CD4-positive, alpha-beta T cell treated with Interleukin-21 for 1 hour (primary cell): Measurements from ENCODE around the gene SOD2.
A peak's percentile ranks its signal among the peaks of the same experiment; 100 is the strongest.
"Not testable (repeated sequence)": the region's sequence is repeated elsewhere in the genome, so short reads cannot be mapped to it uniquely, and the experiment has no call there.

Source experiments
- DNase-seq: peaks from one replicate; pipeline ENCODE4 v3.0.0-alpha.2; 2020

Gene SOD2

DNA sequence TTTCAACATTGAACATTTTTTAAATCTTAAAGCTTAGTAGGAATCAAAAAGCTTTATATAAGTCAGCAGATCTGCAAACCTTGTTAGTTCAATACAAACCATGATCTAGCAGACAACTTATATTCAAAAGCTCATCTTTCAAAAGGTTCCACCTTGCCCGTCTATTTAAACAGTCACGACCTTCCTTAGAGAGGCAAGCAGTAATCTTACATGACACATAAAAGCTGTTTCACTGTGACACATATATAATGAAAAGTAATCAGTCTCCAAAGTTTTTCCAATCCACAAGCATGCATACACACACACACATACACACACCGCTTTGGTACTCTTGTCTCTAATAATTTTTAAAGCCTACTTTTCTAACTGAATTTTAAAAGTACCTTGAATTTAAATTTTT, 12.9 kb downstream of the SOD2 start:
- no peak for DNase-seq

DNA sequence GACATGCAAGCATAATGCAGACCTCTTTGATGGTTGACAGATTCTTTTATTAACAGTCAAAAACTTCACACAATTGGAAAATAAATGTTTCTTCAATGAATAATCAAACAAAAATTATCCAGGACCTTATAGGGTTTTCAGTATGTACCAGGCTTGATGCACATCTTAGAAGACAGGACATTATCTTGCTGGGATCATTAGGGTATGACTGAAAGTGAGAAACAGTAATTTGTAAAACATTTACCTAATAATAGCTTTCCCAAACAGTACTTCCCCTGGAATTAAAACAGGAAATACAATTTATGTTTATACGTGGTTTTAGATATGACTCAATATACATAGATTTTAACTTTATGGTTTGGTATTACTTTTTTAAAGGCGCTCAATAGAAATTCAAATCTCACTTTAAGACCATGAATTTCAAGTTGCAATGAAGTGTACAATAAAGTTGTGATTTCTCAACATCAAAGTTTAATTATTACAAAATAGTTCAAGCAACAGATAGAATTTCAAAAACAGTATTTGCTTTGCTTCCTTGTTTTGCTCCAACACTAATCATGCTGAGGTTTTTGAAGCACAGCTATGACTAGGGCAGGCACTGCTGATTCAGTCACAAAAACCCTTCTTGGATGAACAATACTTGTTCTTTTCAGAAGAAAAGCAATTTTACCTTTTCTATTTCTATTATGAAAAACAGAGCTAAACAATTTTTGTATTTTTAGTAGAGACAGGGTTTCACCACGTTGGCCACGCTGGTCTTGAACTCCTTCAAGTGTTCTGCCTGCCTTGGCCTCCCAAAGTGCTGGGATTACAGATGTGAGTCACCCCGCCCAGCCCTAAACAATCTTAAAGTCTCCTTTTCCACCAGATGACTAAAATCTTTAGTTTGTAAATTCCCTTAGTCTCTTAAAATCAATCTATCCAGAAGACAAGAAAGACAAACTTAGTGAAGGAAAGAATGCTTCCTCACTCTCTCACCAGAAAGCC, 13.7 kb downstream of the SOD2 start:
- DNase-seq = no peak

DNA sequence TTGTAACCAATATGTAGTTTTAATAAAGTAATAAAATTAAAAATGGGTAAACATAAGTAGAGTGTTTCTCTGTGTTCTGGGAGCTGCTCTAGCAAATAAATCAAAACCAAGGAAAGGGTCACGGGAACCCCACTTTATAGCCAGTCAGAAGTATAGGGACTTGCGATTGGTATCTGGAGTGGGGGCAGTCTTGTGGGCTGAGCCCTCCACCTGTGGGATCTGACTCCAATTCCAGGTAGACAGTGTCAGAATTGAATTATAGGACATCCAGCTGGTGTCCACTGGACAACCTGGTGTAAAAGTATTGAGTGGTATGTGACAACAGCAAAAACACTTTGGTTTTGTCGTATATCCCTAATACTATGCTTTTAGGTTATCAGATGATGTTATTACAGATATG, 14.5 kb downstream of the SOD2 start:
- no peak for DNase-seq

DNA sequence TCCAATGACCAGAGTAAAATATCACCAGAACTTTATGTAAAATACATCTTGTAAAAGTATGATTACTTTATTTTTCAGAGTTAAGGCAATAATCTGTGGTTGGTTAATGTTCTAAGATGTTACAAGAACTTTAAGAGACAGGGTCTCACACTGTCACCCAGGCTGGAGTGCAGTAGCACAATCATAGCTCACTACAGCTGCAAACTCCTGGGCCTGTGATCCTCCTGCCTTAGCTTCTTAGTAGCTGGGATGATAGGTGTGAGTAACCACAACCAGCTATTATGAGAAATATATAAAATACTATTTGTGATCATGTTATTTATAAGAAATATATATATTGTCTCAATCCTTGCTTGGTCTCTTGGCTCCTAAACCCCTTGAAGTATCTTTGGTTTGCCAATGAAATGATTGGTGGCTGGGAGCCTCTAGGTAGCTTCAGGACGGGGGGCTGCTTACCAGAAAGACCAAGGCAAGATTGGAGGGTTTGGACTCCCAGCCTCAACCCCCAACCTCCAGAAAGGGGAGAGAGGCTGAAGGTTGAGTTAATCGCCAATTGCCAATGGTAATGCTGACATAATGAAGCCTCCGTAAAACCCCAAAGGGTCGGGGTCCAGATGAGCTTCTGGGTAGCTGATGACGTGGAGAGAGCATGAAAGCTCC, 15.4 kb downstream of the SOD2 start:
- DNase-seq = no peak

DNA sequence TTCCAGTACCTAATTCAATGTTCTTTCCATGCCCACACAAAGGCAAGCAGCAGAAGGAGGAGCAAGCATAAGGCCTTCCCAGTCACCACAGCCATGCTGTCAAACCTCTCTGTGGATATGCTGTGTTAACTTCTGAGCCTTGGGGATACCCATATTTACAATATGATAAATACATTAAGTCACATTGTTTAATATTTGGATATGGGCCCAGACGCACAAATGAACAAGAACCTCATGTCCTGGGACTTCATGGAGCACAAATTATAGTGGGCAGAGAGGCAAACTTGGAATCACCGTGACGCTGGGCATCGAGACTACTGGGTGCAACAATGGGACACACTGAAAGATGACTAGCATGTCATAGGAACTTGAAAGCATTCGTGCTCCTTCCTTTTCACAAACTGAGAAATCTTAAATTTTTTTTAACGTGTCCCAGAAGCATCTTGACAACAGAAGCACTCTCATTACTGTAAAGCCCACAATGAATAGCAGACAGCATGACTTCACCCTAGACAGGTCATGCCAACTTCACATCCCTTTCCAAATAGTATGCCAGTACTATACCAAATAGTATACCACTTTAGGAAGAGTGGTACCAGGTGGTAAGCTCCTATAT, 16.0 kb downstream of the SOD2 start:
- no peak for DNase-seq

DNA sequence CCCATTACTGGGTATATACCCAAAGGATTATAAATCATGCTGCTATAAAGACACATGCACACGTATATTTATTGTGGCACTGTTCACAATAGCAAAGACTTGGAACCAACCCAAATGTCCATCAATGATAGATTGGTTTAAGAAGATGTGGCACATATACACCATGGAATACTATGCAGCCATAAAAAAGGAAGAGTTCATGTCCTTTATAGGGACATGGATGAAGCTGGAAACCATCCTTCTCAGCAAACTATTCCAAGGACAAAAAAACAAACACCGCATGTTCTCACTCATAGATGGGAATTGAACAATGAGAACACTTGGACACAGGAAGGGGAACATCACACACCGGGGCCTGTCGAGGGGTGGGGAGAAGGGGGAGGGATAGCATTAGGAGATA, 16.8 kb downstream of the SOD2 start:
- not testable (repeated sequence) for DNase-seq

DNA sequence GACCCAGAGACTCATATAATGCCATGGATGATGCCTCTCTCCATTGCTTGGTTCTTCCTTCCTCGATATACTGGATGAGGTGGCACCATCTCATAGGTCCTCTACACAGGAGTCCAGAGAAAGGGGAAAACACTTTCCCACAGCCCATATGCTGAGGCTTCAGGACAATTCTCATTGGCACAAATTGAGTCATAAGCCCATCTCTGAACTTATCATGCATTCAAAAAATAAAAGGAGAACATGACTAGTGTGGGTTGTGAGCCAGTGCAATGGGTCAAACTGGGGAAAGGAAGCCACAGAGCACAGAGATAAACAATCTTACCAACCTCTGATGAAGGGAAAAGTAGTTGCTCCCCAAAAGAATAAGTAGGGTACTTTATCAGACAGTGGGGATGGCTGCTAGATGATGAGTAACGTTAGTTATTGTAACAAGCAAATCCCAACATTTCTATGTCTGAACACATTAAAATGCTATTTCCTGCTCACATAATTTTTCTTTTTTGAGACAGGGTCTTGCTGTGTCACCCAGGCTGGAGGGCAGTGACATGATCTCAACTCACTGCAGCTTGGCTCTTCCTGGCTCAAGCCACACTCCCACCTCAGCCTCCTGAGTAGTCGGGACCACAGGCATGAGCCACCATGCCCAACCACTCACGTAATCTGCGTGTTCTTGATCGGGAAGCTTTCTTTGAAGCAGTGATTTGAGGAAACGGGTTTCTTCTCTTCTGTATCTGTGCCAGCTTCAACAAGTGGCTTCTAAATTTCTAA, 27.0 kb downstream of the SOD2 start:
- no peak for DNase-seq

DNA sequence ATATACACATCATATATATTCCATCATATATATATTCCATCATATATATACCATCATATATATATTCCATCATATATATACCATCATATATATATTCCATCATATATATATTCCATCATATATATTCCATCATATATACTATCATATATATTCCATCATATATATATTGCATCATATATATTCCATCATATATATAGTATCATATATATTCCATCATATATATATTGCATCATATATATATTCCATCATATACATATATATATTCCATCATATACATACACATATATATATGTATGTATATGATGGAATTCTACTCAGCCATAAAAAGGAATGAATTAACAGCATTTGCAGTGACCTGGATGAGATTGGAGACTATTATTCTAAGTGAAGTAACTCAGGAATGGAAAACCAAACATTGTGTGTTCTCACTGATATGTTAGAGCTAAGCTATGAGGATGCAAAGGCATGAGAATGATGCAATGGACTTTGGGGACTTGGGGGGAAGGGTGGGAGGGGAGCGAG, 29.6 kb downstream of the SOD2 start:
- not testable (repeated sequence) for DNase-seq

DNA sequence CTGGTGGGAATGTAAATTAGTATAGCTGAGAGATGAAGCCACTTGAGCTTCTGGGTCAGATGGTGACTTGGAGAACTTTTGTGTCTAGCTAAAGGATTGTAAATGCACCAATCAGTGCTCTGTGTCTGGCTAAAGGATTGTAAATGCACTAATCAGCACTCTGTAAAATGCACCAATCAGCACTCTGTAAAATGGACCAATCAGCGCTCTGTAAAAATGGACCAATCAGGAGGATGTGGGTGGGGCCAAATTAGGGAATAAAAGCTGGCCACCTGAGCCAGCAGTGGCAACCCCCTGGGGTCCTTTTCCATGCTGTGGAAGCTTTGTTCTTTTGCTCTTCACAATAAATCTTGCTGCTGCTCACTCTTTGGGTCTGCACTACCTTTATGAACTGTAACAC, 31.1 kb downstream of the SOD2 start:
- DNase-seq = not testable (repeated sequence)

DNA sequence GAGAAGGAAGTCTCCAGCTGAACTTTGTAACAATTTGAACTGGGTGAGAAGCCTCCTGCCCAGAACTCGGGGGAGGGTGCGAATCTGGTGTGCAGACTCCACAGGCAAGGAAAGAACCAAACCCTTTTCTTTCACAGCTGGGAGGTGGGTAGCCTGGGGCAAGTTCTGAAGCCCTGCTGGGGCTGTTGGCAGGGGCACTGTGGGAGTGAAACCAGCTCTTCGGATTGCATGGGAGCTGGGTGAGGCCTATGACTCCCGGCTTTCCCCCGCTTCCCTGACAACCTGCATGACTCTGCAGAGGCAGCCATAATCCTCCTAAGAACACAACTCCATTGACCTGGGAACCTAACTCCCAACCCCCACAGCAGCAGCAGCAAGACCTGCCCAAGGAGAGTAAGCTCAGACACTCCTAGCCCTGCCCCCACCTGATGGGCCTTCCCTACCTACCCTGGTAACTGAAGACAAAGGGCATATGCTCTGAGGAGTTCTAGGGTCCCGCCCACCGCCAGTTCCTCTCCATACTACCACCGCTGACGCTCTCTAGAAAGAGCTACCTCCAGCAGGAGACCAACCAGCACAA, 37.5 kb downstream of the SOD2 start:
- DNase-seq = no peak

DNA sequence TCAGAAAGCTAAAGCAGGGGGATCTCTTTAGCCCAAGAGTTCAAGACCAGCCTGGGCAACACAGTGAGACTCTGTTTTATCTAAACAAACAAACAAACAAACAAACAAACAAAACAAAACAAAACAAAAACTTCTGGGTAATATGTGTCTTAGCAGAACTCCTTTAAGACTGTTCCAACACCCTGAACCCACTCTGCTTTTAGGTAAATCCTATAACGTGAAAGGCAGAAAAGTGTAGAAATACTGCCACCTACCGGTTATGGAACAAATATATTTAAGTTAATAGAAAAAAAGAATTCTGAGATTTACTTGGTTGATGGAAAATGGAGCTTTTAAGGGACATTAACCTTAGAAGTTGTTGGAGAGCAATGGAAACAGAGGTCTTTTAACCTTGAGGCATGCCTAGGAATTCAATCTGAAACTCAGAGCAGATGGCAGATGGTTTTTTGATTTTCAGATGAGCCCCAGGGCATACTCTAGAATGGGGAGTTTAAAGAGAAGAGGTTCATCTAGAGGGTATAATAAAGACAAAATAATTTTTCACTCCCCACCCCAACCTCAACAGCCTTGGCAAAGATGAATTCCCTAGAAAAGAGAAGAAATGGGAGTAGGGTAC, 38.5 kb downstream of the SOD2 start:
- DNase-seq = peak; percentile 63

DNA sequence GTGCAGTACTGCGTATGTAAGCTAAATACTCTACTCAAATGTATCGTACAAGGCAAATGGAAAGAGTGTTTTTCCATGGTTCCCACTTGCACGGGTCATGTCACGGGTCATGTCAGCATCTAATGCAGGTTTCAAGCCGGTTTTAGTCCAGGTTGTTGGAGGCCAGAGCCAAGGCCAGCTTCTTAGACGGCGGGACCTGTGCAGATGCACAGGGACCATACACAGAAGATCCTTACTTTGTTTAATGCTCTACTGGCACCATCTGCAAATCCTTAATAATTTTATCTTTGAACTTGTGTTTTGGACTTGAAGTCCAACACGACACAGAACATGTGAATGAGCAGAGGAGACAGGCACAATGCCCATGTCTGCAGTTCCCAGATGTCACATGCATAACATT, 42.7 kb downstream of the SOD2 start:
- DNase-seq = no peak

DNA sequence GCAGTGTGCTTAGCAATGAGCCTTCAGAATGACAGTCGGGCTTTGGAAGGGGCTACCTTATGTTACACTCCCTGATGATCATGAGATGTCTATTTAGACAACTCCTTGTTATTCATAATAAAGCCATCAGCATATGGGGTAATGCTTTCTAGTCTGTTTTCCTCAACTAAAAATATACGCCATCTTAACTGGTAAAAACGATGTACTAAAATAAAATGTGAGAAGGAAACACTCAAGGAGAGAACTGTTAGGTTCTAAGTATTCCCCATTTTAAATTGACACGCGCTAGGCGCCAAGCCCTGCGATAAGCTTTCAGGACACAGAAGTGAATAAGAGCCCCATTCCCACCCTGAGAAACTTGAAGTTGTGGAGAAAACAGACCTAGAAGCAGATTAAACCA, 43.6 kb downstream of the SOD2 start:
- DNase-seq = no peak

DNA sequence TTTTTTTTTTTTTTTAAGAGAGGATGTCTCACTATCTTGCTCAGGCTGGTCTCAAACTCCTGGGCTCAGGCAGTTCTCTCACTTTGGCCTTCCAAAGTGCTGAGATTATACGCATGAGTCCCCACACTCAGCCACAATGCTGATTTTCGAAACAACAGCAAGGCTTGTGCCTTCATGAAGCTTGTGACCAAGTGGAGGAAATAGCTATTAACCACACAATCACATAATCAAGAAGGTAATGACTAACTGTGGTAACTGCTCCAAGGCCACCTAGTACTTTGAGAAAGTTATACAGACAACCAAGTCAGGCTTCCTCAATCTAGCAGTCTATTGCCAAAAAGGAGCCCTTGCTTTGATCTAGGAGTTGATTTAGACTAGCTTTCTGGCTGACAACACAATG, 46.3 kb downstream of the SOD2 start:
- DNase-seq = no peak

DNA sequence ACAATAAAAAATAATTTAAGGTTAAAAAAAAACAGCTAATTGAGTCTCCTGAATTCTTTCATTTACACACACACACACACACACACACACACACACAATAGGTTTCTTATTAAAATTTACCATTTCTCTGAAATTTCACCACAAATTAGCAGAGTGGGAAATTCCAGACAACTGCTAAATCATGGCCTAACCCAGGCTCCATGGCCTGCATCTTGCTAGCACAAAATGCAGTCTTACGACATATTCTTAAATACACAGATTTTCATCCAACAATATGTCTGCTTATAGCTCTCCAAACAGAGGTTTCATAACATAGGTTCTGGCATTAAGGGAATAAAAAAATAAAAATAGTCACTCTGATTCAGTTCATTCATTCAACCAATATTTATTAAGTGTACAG, 46.9 kb downstream of the SOD2 start:
- no peak for DNase-seq

DNA sequence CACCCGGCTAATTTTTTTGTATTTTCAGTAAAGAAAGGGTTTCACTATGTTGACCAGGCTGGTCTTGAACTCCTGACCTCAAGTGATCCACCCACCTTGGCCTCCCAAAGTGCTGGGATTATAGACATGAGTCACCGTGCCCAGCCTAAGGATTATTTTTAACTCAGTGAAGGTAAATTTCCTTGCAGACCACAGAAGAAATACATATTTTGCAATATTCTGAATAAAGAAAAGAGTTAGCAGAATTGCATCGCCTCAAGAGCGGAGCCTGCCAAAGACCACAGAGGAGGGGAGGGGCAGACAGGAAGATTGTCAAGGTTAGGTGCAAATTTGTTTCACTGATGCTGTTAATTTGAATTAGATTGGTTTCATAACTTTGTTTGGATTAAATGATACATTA, 47.4 kb downstream of the SOD2 start:
- DNase-seq = no peak
